Measurements from ENCODE around the gene LRMDA. TPM values are rescaled to one million over a fixed set of nuclear protein-coding genes. Genes with fewer than 3 reads are reported as not detected.

Gene LRMDA
- total and polyA plus RNA-seq, 10 of the 15 experiments (the other 5 are each of a cell fraction or from before 2014, with no cell fraction given): 0.07 to 0.54 (median 0.29) TPM; not detected in 4

DNA sequence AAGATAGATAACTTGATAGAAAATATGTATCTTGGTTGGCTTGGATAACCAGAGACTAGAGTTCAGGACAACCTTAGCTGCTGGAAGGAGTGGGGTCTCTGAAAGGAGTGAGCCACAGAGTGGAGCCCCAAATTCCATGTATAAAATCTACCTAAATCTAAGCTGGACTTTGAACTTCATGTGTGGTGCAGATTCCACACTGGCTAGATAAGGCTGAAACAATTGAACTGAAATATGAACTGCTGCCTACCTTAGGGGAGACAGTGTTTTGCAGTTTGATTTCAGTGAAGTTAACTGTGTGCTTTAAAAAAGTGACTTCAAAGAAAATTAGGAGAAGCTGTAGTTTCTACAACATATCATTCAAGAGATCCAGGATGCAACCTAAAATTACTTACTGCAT lies 123.9 kb downstream of the LRMDA start (continued):
- TF ChIP-seq, protein P1, sequence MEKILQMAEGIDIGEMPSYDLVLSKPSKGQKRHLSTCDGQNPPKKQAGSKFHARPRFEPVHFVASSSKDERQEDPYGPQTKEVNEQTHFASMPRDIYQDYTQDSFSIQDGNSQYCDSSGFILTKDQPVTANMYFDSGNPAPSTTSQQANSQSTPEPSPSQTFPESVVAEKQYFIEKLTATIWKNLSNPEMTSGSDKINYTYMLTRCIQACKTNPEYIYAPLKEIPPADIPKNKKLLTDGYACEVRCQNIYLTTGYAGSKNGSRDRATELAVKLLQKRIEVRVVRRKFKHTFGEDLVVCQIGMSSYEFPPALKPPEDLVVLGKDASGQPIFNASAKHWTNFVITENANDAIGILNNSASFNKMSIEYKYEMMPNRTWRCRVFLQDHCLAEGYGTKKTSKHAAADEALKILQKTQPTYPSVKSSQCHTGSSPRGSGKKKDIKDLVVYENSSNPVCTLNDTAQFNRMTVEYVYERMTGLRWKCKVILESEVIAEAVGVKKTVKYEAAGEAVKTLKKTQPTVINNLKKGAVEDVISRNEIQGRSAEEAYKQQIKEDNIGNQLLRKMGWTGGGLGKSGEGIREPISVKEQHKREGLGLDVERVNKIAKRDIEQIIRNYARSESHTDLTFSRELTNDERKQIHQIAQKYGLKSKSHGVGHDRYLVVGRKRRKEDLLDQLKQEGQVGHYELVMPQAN (conservative IDR thresholded peaks at IDR 0.05): no peak
- TF ChIP-seq, protein P2, sequence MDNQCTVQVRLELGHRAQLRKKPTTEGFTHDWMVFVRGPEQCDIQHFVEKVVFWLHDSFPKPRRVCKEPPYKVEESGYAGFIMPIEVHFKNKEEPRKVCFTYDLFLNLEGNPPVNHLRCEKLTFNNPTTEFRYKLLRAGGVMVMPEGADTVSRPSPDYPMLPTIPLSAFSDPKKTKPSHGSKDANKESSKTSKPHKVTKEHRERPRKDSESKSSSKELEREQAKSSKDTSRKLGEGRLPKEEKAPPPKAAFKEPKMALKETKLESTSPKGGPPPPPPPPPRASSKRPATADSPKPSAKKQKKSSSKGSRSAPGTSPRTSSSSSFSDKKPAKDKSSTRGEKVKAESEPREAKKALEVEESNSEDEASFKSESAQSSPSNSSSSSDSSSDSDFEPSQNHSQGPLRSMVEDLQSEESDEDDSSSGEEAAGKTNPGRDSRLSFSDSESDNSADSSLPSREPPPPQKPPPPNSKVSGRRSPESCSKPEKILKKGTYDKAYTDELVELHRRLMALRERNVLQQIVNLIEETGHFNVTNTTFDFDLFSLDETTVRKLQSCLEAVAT (IDR thresholded peaks at IDR 0.05): no peak
- no peak for TF ChIP-seq NFYA (IDR thresholded peaks at IDR 0.05; ENCODE audit: borderline replicate concordance, low read depth, low read length)
- TF ChIP-seq SUPT20H (IDR thresholded peaks at IDR 0.05; ENCODE audit: borderline replicate concordance, control insufficient read depth, low read depth, low read length): no peak
- no peak for TF ChIP-seq FOXM1 (IDR thresholded peaks at IDR 0.05; ENCODE audit: low read depth, low read length)

DNA sequence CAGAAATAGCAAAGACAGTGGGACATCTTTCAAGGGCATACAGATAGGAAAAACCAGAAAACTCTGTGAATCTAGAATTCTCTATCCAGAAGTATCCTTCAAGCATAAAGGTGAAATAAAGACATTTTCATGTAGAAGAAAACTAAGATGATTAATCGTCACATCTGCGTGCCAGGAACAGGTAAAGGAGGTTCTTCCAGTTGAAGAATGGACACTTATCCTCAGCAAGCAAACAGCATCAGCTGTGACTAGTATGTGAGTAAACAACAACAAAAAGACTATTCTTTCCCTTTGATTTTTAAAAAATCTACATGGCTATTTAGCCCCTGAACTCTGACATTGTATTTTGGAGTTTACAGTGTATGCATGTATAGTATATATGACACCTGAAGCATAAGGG lies 124.9 kb downstream of the LRMDA start:
- ChIA-PET SMC1A (ENCODE audit: uncharacterized antibody, unreplicated experiment) (interaction anchor here (1.1 to 2.1 kb wide), 3 partner anchors 13 to 48 kb away, joined by 3 to 6 read pairs (median 5); no protein-coding TSS in a partner anchor), POLR2A (interaction anchor here (0.8 kb wide), 1 partner anchor 11 kb away, joined by 3 read pairs; no protein-coding TSS in a partner anchor), CTCF (no interaction called here), RAD21 (ENCODE audit: unreplicated experiment) (no interaction called here)
- H3K9me3 ChIP-seq (replicated peaks; ENCODE audit: control insufficient read depth, insufficient read depth, low read length): no peaks in the 10 kb centered on the region; the same call in 2 of the 3 replicates
- H2AFZ ChIP-seq (ENCODE audit: control insufficient read depth, low read depth, low read length): no peak overlapping the region
- no peak overlapping the region for H3K4me2 ChIP-seq (ENCODE audit: control insufficient read depth, insufficient read depth)
- no peak overlapping the region for H3K4me3 ChIP-seq
- intact Hi-C loops (cut with micrococcal nuclease; ENCODE audit: unreplicated experiment): no loop called here
- no peak overlapping the region for H3K27ac ChIP-seq (ENCODE audit: control insufficient read depth, insufficient read depth)
- H4K20me1 ChIP-seq (ENCODE audit: control insufficient read depth, insufficient read depth): no peaks in the 10 kb centered on the region
- ATAC-seq (no peak), DNase-seq (ENCODE audit: low read depth, low spot score) (no peak), FAIRE-seq (no peak)
- no peaks in the 10 kb centered on the region for H3K27me3 ChIP-seq (replicated peaks in 1 of 2; ENCODE audit: control insufficient read depth in 2 of 2, insufficient read depth in 2 of 2, low read length in 1 of 2)
- in situ Hi-C loops (cut with MboI): no loop called here
- WGBS (ENCODE audit: insufficient coverage, insufficient replicate concordance, low lambda C conversion rate, missing lambda C conversion rate): 4% methylated on average over 2 of the region's 2 CpGs
- H3K79me2 ChIP-seq (ENCODE audit: control insufficient read depth, insufficient read depth, low read length): no peaks in the 10 kb centered on the region
- no TSS peak for BruUV-seq (replicated peaks)
- H3K9ac ChIP-seq (ENCODE audit: control insufficient read depth, insufficient read depth, low read length): no peak overlapping the region
- no peaks in the 10 kb centered on the region for H3K36me3 ChIP-seq (ENCODE audit: control insufficient read depth in 2 of 2, insufficient read depth in 2 of 2, low read length in 1 of 2)
- no peaks in the 10 kb centered on the region for H3K4me1 ChIP-seq (ENCODE audit: control insufficient read depth, insufficient read depth, low read length)
- TF ChIP-seq HDGF (IDR thresholded peaks at IDR 0.05) (no peak), SREBF2 (IDR thresholded peaks at IDR 0.05; ENCODE audit: low read length) (no peak), JUND (IDR thresholded peaks at IDR 0.05; ENCODE audit: low read depth, low read length) (no peak), SREBF1 (IDR thresholded peaks at IDR 0.05; ENCODE audit: low read length) (no peak), SMAD1 (IDR thresholded peaks at IDR 0.05; ENCODE audit: low read depth, partially characterized antibody) (no peak), RCOR1 (conservative IDR thresholded peaks at IDR 0.05; ENCODE audit: low read depth, low read length) (no peak), EP300 (IDR thresholded peaks at IDR 0.05; ENCODE audit: borderline replicate concordance in 1 of 2, control insufficient read depth in 1 of 2, low read depth in 2 of 2, low read length in 2 of 2) (no peak), HDAC2 (IDR thresholded peaks at IDR 0.05) (no peak)
- TF ChIP-seq, protein P3, sequence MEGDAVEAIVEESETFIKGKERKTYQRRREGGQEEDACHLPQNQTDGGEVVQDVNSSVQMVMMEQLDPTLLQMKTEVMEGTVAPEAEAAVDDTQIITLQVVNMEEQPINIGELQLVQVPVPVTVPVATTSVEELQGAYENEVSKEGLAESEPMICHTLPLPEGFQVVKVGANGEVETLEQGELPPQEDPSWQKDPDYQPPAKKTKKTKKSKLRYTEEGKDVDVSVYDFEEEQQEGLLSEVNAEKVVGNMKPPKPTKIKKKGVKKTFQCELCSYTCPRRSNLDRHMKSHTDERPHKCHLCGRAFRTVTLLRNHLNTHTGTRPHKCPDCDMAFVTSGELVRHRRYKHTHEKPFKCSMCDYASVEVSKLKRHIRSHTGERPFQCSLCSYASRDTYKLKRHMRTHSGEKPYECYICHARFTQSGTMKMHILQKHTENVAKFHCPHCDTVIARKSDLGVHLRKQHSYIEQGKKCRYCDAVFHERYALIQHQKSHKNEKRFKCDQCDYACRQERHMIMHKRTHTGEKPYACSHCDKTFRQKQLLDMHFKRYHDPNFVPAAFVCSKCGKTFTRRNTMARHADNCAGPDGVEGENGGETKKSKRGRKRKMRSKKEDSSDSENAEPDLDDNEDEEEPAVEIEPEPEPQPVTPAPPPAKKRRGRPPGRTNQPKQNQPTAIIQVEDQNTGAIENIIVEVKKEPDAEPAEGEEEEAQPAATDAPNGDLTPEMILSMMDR (IDR thresholded peaks at IDR 0.05 in 2 of 3, conservative IDR thresholded peaks at IDR 0.05 in 1 of 3; ENCODE audit: control insufficient read depth in 2 of 3, extremely low read depth in 1 of 3, insufficient read depth in 1 of 3, low read depth in 3 of 3, low read length in 3 of 3): no peak

Data from GM12878 (cell line).